Naive thymus-derived CD4-positive, alpha-beta T cell (primary cell): Measurements from ENCODE around the gene ZNF787. TPM values are rescaled to one million over a fixed set of nuclear protein-coding genes. Genes with fewer than 3 reads are reported as not detected.
A peak's percentile ranks its signal among the peaks of the same experiment; 100 is the strongest.

Source experiments
- ATAC-seq: fragments of 150-1000 bp; cut with Tn5 transposase; 2 replicates; pipeline ENCODE4 v1.10.0; 2021; ENCODE audit warnings: mild to moderate bottlenecking, moderate library complexity
- CTCF ChIA-PET: fragments of 350-600 bp; sonication (Branson Sonifier 250); formaldehyde crosslinking; loops from one replicate; lab custom pipeline; 2021; ENCODE audit warnings: antibody characterized with exemption; lab: Charles Lee
- POLR2A ChIA-PET: fragments of 350-600 bp; sonication (Branson Sonifier 250); formaldehyde crosslinking; loops from one replicate; lab custom pipeline; 2021; ENCODE audit warnings: antibody characterized with exemption, inconsistent platforms; lab: Charles Lee
- DNase-seq, 9 donors: peaks; one replicate each; pipeline versions ENCODE4 v3.0.0 to v3.0.0-alpha.2; 2020 to 2022; ENCODE audit warnings: mixed read lengths in 1 of 9
- H3K27ac ChIP-seq: one replicate; pipeline ENCODE4 v1.7.0; 2013; ENCODE audit warnings: mild to moderate bottlenecking, low read depth, low read length, moderate library complexity
- H3K27me3 ChIP-seq, 2 donors: one replicate each; pipeline ENCODE4 v1.7.0; 2013; ENCODE audit warnings: low read length in 2 of 2, mild to moderate bottlenecking in 2 of 2, moderate library complexity in 2 of 2; ENCODE audit not compliant: control insufficient read depth in 2 of 2, insufficient read depth in 2 of 2
- H3K36me3 ChIP-seq, 3 experiments: 1 replicate in 2 of 3; 2 replicates in 1 of 3; pipeline ENCODE4 v1.7.0; 2013; ENCODE audit warnings: low read length in 3 of 3, mild to moderate bottlenecking in 3 of 3, moderate library complexity in 1 of 3; ENCODE audit not compliant: insufficient read depth in 3 of 3, control insufficient read depth in 2 of 3
- H3K4me1 ChIP-seq, 2 donors: one replicate each; pipeline ENCODE4 v1.7.0; 2013; ENCODE audit warnings: low read length in 2 of 2, mild to moderate bottlenecking in 2 of 2, moderate library complexity in 1 of 2; ENCODE audit not compliant: control insufficient read depth in 2 of 2, insufficient read depth in 2 of 2
- H3K4me3 ChIP-seq: 2 replicates; pipeline ENCODE4 v1.7.0; 2013; ENCODE audit warnings: mild to moderate bottlenecking, low read length
- H3K9me3 ChIP-seq, 3 experiments: 1 replicate in 2 of 3; 2 replicates in 1 of 3; pipeline ENCODE4 v1.7.0; 2013; ENCODE audit warnings: low read length in 3 of 3; ENCODE audit not compliant: control insufficient read depth in 2 of 3
- H3K27ac Mint-ChIP-seq, 9 donors: one replicate each; pipeline ENCODE4 v1.8.0; 2020 to 2022; ENCODE audit warnings: mixed read lengths in 9 of 9, mild to moderate bottlenecking in 8 of 9, moderate library complexity in 5 of 9, inconsistent platforms in 2 of 9
- H3K27me3 Mint-ChIP-seq, 5 donors: one replicate each; pipeline ENCODE4 v1.8.0; 2021 to 2022; ENCODE audit warnings: mixed read lengths in 5 of 5, mild to moderate bottlenecking in 1 of 5
- H3K36me3 Mint-ChIP-seq, 5 donors: one replicate each; pipeline ENCODE4 v1.8.0; 2020 to 2022; ENCODE audit warnings: mixed read lengths in 5 of 5, mild to moderate bottlenecking in 3 of 5, inconsistent platforms in 1 of 5
- H3K4me1 Mint-ChIP-seq, 7 donors: one replicate each; pipeline ENCODE4 v1.8.0; 2020 to 2022; ENCODE audit warnings: mixed read lengths in 7 of 7, mild to moderate bottlenecking in 3 of 7, inconsistent platforms in 1 of 7
- H3K4me3 Mint-ChIP-seq, 10 donors: one replicate each; pipeline ENCODE4 v1.8.0; 2020 to 2022; ENCODE audit warnings: mild to moderate bottlenecking in 10 of 10, mixed read lengths in 10 of 10, moderate library complexity in 6 of 10, inconsistent platforms in 2 of 10
- H3K9me3 Mint-ChIP-seq, 11 donors: one replicate each; pipeline ENCODE4 v1.8.0; 2020 to 2022; ENCODE audit warnings: mixed read lengths in 11 of 11, mild to moderate bottlenecking in 4 of 11, inconsistent platforms in 1 of 11, moderate library complexity in 1 of 11
- intact Hi-C, 2 donors: fragments of 100-400 bp; cut with micrococcal nuclease; formaldehyde crosslinking; loops; one replicate each; pipeline ENCODE4 v1.15.1; 2023
- polyA plus RNA-seq, 2 donors: library from polyadenylated mRNA; unstranded; fragments of 300-500 nt; fragmentation: Illumina TruSeq; gene quantifications; one replicate each; pipeline ENCODE4 v1.2.3, GENCODE V29; 2021
- total RNA-seq, 6 experiments: library from RNA in 5 of 6; stranded (reverse) in 5 of 6; gene quantifications; 1 replicate in 5 of 6; 2 replicates in 1 of 6; pipeline ENCODE4 v1.2.3 and lab custom pipeline; 2021 to 2026

The ZNF787 gene
- total RNA-seq (10 to 100 TPM; 19.7 to 41.2 (median 33.0) TPM), polyA plus RNA-seq (1 to 10 TPM; 1.5 to 2.4 TPM), total RNA-seq (lab: John Stamatoyannopoulos, UW) (17.8 reads per million, percentile 48 among the genes with 10 or more reads in this experiment)

- ChIA-PET CTCF (interaction anchor here (0.9 kb wide), 1 partner anchor 20 kb away, joined by 3 read pairs; the partner anchor contains the start of gene ZNF444), POLR2A (interaction anchor here (0.9 to 4.7 kb wide), 7 partner anchors 10 to 861 kb away, joined by 3 to 40 read pairs (median 4); partner anchors contain the start of gene ZNF444)
- Histone ChIP-seq H3K4me1 (peaks cover 8 to 34% of the 10 kb centered on the region in 2 donors), H3K36me3 (peaks cover 0 to 4% (median 0%) of the 10 kb centered on the region in 3 experiments), H3K27ac (peak within 1 kb of the TSS; percentile 97), H3K9me3 (no peaks in the 10 kb centered on the region), H3K4me3 (peak within 1 kb of the TSS; percentile 79), H3K27me3 (no peaks in the 10 kb centered on the region)
- peaks cover 17 to 72% (median 58%) of the 10 kb centered on the region in 7 donors for H3K4me1 Mint-ChIP-seq
- ATAC-seq (peak; percentile 88), DNase-seq (peak; percentile 94 to 98 (median 98))
- peak within 1 kb of the TSS; percentile 87 to 98 (median 95) for H3K27ac Mint-ChIP-seq
- H3K36me3 Mint-ChIP-seq = peaks cover 0 to 5% (median 0%) of the 10 kb centered on the region in 5 donors
- no peaks in the 10 kb centered on the region for H3K27me3 Mint-ChIP-seq
- H3K4me3 Mint-ChIP-seq = peak within 1 kb of the TSS; percentile 85 to 93 (median 88)
- intact Hi-C loops = loop anchor here (1.0 to 5.0 kb wide), 7 partner anchors 19 to 1004 kb away; partner anchors contain the start of genes ZSCAN5A (in 2 of the 2), FIZ1 (in 1 of the 2), PPP1R12C (in 1 of the 2) and ZNF444 (in 1 of the 2)
- H3K9me3 Mint-ChIP-seq = peaks cover 0 to 2% (median 0%) of the 10 kb centered on the region in 11 donors
Measured at GRCh38 chr19:56121180-56122167, at the start of gene ZNF787. TSS of gene ZNF787 (minus strand) at chr19:56121295. CDS start at chr19:56103217, 18,078 bp downstream.

- Mint-ChIP-seq H3K36me3 (no peaks in the 10 kb centered on the region), H3K4me1 (peaks cover 0 to 2% (median 0%) of the 10 kb centered on the region in 7 donors), H3K27ac (peak overlapping the region in 1 of 9 donors; percentile 34), H3K4me3 (no peak overlapping the region), H3K27me3 (peaks cover 0 to 20% (median 5%) of the 10 kb centered on the region in 5 donors), H3K9me3 (peaks cover 0 to 4% (median 0%) of the 10 kb centered on the region in 11 donors)
- Histone ChIP-seq H3K27me3 (no peaks in the 10 kb centered on the region), H3K27ac (no peak overlapping the region), H3K4me3 (no peak overlapping the region), H3K36me3 (no peaks in the 10 kb centered on the region), H3K4me1 (no peaks in the 10 kb centered on the region), H3K9me3 (no peaks in the 10 kb centered on the region)
- DNase-seq (no peak), ATAC-seq (no peak)
- intact Hi-C loops = loop anchor here in 1 of 2 donors (5.0 kb wide), 1 partner anchor 48 kb away; the partner anchor contains the start of gene ZNF787
- POLR2A ChIA-PET = no interaction called here
- CTCF ChIA-PET = no interaction called here
Measured at GRCh38 chr19:56170261-56170660, 49.2 kb upstream of the ZNF787 start.

GRCh38 chr19:56167064-56167578 lies 46.0 kb upstream of the ZNF787 start:
- ChIA-PET POLR2A (no interaction called here), CTCF (no interaction called here)
- no peak overlapping the region for H3K4me3 Mint-ChIP-seq
- no peaks in the 10 kb centered on the region for H3K27me3 ChIP-seq
- no peak overlapping the region for H3K27ac Mint-ChIP-seq
- no peak for ATAC-seq
- H3K36me3 ChIP-seq = no peaks in the 10 kb centered on the region
- peaks cover 0 to 4% (median 0%) of the 10 kb centered on the region in 5 donors for H3K36me3 Mint-ChIP-seq
- intact Hi-C loops = no loop called here
- H3K27ac ChIP-seq = no peak overlapping the region
- peaks cover 0 to 1% (median 0%) of the 10 kb centered on the region in 11 donors for H3K9me3 Mint-ChIP-seq
- H3K4me1 Mint-ChIP-seq = peaks cover 0 to 9% (median 6%) of the 10 kb centered on the region in 7 donors
- DNase-seq = no peak
- peaks cover 0 to 19% (median 11%) of the 10 kb centered on the region in 5 donors for H3K27me3 Mint-ChIP-seq
- no peaks in the 10 kb centered on the region for H3K9me3 ChIP-seq
- no peak overlapping the region for H3K4me3 ChIP-seq
- H3K4me1 ChIP-seq = no peaks in the 10 kb centered on the region

- POLR2A ChIA-PET = no interaction called here
- H3K27ac ChIP-seq = no peak overlapping the region
- H3K36me3 ChIP-seq = peaks cover 0 to 27% (median 5%) of the 10 kb centered on the region in 3 experiments
- DNase-seq (no peak), ATAC-seq (no peak)
- intact Hi-C loops = no loop called here
- H3K9me3 Mint-ChIP-seq = peaks cover 0 to 6% (median 0%) of the 10 kb centered on the region in 11 donors
- peak overlapping the region in 1 of 9 donors; percentile 36 for H3K27ac Mint-ChIP-seq
- H3K36me3 Mint-ChIP-seq = peaks cover 8 to 13% (median 12%) of the 10 kb centered on the region in 5 donors
- peaks cover 4 to 9% (median 8%) of the 10 kb centered on the region in 7 donors for H3K4me1 Mint-ChIP-seq
- H3K9me3 ChIP-seq = no peaks in the 10 kb centered on the region
- H3K27me3 ChIP-seq = no peaks in the 10 kb centered on the region
- CTCF ChIA-PET = no interaction called here
- no peak overlapping the region for H3K4me3 Mint-ChIP-seq
- no peaks in the 10 kb centered on the region for H3K4me1 ChIP-seq
- H3K27me3 Mint-ChIP-seq = peaks cover 0 to 15% (median 6%) of the 10 kb centered on the region in 5 donors
- H3K4me3 ChIP-seq = no peak overlapping the region
Measured at GRCh38 chr19:56163097-56163496, 42.0 kb upstream of the ZNF787 start.

- Histone ChIP-seq H3K9me3 (no peaks in the 10 kb centered on the region), H3K4me3 (no peak overlapping the region), H3K27me3 (no peaks in the 10 kb centered on the region), H3K4me1 (no peaks in the 10 kb centered on the region), H3K27ac (no peak overlapping the region), H3K36me3 (peaks cover 0 to 35% (median 5%) of the 10 kb centered on the region in 3 experiments)
- peak overlapping the region in 1 of 9 donors; percentile 53 for H3K27ac Mint-ChIP-seq
- H3K4me1 Mint-ChIP-seq = peaks cover 4 to 9% (median 8%) of the 10 kb centered on the region in 7 donors
- peak; percentile 51 for ATAC-seq
- H3K9me3 Mint-ChIP-seq = peaks cover 0 to 6% (median 0%) of the 10 kb centered on the region in 11 donors
- peaks cover 0 to 15% (median 6%) of the 10 kb centered on the region in 5 donors for H3K27me3 Mint-ChIP-seq
- POLR2A ChIA-PET = no interaction called here
- CTCF ChIA-PET = no interaction called here
- peaks cover 8 to 19% (median 12%) of the 10 kb centered on the region in 5 donors for H3K36me3 Mint-ChIP-seq
- H3K4me3 Mint-ChIP-seq = no peak overlapping the region
- intact Hi-C loops = no loop called here
- DNase-seq = no peak
Measured at GRCh38 chr19:56162258-56162657, 41.2 kb upstream of the ZNF787 start.

- peaks cover 0 to 6% (median 0%) of the 10 kb centered on the region in 11 donors for H3K9me3 Mint-ChIP-seq
- ChIA-PET POLR2A (no interaction called here), CTCF (no interaction called here)
Measured at GRCh38 chr19:56161534-56161933, 40.4 kb upstream of the ZNF787 start.

More at GRCh38 chr19:56161534-56161933, 40.4 kb upstream of the ZNF787 start:
- H3K36me3 Mint-ChIP-seq = peaks cover 8 to 27% (median 12%) of the 10 kb centered on the region in 5 donors
- no peaks in the 10 kb centered on the region for H3K9me3 ChIP-seq
- H3K27ac ChIP-seq = no peak overlapping the region
- no peak for ATAC-seq
- DNase-seq = no peak
- H3K27ac Mint-ChIP-seq = no peak overlapping the region
- H3K36me3 ChIP-seq = peaks cover 0 to 42% (median 5%) of the 10 kb centered on the region in 3 experiments
- H3K27me3 Mint-ChIP-seq = peaks cover 0 to 12% (median 6%) of the 10 kb centered on the region in 5 donors
- intact Hi-C loops = no loop called here
- H3K4me3 Mint-ChIP-seq = no peak overlapping the region
- no peaks in the 10 kb centered on the region for H3K27me3 ChIP-seq
- H3K4me1 ChIP-seq = no peaks in the 10 kb centered on the region
- peaks cover 4 to 9% (median 8%) of the 10 kb centered on the region in 7 donors for H3K4me1 Mint-ChIP-seq
- no peak overlapping the region for H3K4me3 ChIP-seq
